ENCODE results near the gene CFAP107.
"Not testable (repeated sequence)": the region's sequence is repeated elsewhere in the genome, so short reads cannot be mapped to it uniquely, and the experiment has no call there.

Gene CFAP107

GRCh38 chr1:12745992-12746323 lies at the start of gene CFAP107:
CFAP107 (plus strand) TSS chr1:12746200; CDS start chr1:12746431, 231 bp downstream.
- no peak for DNase-seq

- DNase-seq: no peak
These were observed 49.3 kb upstream of the CFAP107 start for GRCh38 chr1:12696658-12697057.

GRCh38 chr1:12697397-12697796 lies 48.6 kb upstream of the CFAP107 start:
- DNase-seq: no peak

DNA sequence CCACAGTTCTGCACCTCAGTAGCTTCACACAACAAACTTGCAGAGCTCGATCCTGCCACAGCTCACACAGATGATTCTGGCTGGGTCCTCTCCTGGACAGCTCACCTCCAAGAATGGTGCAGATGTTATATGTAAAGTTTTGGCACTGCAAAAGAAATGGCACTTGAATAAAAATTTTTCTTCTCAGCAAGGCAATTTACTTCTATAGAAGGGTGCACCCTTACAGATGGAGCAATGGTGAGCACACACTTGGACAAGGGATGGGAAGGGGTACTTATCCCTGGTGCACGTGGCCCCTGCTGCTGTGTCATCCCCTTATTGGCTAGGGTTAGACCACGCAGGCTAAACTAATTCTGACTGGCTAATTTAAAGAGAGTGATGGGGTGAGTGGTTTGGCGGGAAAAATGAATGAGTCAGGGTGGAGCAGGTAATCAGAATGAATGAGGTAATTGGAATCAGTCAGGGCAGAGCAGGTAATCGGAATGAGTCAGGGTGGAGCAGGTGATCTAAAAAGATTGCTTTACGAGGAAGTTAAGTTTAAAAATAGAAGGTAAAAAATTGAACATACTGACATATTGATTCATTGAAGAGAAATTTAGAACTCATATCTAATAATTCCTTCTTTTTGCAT lies 42.1 kb upstream of the CFAP107 start:
- no peak for DNase-seq

DNA sequence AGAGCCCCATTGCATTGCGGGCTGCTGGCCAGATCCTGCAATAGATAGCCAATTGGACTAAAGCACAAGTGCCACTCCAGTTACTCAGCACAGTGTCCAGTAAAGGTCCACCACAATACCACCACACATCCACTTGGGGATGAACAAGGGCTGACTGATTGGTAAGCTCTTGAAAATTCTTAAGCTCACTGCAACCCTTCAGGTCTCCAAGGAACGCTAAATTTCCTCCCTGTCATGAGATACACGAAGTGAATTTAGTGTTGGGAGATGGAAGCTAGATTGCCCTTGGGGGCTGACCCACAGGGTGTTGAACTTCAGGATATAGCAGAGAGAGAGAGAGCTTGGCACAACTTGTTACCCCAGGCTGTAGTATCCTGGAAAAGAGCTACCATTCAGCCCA lies 39.9 kb upstream of the CFAP107 start:
- DNase-seq: no peak

DNA sequence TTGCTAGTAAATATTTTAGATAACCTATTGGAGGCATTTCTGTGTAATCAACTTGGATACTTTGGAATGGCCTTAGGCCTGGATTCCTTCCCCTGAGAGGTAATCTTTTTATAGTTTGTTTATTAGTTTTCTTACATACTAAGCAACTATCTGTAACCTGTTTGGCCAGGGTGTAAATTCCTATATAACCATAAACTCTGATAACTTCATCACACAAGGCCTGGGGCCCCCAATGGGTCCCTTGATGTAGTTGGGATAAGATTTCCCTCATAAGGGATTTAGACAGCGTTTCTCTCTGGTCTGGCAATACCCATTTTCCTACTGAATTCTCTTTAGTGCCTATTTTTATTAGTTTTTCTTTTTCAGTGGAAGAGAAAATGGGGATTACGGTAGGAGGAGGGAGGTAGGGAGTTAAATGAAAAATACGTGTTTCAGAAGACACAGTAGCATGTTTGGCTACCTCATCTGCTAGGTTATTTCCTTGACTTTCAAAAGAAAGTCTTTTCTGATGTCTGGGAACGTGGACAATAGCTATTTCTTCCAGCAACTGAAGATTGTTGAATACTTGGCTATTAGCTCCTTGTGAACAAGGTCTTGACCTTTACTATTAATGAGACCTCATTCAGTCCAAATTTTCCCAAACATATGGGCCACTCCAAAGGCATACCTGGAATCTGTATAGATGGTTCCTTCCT lies 37.5 kb upstream of the CFAP107 start:
- DNase-seq: no peak

- DNase-seq: no peak
These were observed 36.9 kb upstream of the CFAP107 start for GRCh38 chr1:12709091-12709491.

- DNase-seq: no peak
These were observed 36.3 kb upstream of the CFAP107 start for GRCh38 chr1:12709696-12710095.

DNA sequence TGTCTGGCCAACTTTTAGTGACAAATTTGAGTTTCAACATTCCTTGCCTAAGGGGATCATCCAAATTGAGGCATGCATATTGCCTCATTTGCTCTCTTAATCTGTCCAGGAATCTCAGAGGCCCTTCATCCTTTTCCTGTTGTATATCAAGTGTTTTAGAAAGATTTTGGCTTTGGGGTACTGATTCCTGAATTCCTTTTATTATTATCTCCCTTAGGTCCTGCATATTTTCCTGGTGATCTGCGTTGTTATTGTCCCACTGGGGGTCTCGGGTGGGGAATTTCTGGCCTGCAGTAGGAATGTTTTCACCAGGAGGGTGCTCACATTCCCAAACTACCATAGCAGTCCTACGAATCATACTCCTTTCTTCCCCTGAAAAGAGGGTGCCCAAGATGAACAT lies 34.5 kb upstream of the CFAP107 start:
- no peak for DNase-seq

DNA sequence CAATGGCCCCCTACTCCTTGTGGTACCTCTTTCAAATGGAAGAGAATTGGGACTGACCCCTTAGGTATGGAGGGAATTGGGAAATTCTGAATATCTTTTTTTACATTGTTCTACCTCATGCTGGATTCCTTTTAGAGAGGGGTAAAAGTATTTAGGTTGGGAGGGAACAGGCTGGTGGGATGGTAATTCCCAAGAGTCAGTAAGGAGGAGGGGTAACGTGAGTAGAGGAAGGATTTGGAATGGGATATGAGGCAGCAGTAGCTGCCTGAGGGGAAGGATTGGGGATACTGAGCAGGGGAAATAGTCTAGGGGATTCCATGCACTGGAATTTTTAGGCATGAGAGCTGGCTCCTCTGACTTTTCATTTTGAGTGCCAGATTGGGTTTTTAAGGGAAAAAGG lies 33.9 kb upstream of the CFAP107 start:
- no peak for DNase-seq

DNA sequence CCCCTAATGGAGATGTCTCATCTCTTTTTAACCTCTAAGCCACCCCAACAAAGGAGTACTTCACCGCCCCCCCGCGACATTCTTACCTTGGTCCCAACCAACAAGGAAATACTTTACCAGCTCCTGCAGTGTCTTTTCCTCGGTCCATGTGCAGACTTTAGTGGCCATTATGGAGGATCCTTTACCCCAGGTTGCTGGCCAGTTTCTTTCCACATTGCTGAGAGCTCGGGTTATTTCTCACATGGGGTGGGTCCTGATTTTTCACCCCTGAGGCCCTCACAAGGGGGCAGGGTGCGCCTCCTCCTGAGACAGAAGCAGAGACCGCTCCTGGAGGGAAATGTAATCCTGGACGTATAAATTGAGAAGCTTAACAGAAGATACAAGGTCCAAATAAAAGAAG lies 33.1 kb upstream of the CFAP107 start:
- DNase-seq: no peak

DNA sequence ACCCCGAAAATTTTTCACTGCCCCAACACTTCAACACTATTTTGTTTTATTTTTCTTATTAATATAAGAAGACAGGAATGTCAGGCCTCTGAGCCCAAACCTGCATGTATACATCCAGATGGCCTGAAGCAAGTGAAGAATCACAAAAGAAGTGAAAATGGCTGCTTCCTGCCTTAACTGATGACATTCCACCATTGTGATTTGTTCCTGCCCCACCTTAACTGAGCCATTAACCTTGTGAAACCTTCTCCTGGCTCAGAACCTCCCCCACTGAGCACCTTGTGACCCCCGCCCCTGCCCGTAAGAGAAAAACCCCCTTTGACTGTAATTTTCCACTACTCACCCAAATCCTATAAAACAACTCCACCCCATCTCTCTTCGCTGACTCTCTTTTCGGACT lies 32.3 kb upstream of the CFAP107 start:
- DNase-seq: not testable (repeated sequence)

- no peak for DNase-seq
These were observed 31.1 kb upstream of the CFAP107 start for GRCh38 chr1:12714710-12715475.

- no peak for DNase-seq
These were observed 30.0 kb upstream of the CFAP107 start, which contains the start of gene AADACL3 for GRCh38 chr1:12715896-12716437. AADACL3 (plus strand) TSS chr1:12716110; CDS start chr1:12716177, 67 bp downstream.

DNA sequence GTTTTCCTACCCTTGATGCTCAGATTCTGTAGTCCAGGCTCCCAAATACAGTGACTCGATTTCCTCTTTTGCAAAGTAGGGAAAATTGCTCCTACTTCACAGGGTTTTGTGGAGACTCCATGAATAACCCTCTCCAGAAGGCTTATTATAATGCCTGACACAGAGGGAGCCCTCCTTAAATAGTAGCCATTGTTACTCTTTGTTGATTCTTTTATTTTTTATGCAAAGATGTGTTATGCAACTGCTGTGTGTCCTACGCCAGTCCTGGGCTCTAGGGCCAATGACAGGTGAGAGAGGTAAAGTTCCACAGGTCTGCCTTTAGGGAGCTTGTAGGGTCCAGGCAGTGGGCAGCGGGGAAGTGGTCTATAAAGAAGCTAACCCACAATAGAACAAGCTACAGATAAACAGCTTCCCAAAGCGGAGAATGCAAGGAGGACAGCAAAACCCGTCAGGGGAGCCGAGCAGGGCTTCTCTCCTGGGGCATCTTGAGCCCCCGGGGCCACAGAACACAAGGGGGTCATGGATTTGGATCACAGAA lies 28.6 kb upstream of the CFAP107 start:
- no peak for DNase-seq

GRCh38 chr1:12722626-12723025 lies 23.4 kb upstream of the CFAP107 start:
- no peak for DNase-seq

DNA sequence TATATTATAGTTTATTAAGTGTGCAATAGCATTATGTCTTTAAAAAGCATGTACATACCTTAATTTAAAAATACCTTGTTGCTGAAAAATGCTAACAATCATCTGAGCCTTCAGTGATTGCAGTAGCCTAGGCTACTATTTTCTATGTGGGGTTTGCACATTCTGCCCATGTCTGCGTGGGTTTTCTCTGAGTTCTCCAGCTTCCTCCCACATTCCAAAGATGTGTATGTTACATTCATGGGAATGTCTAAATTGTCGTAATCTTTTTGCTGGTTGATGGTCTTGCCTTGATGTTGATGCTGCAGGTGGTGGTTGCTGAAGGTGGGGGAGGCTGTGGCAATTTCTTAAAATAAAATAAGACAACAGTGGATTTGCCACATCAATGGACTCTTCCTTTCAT lies 17.6 kb upstream of the CFAP107 start:
- DNase-seq: no peak

DNA sequence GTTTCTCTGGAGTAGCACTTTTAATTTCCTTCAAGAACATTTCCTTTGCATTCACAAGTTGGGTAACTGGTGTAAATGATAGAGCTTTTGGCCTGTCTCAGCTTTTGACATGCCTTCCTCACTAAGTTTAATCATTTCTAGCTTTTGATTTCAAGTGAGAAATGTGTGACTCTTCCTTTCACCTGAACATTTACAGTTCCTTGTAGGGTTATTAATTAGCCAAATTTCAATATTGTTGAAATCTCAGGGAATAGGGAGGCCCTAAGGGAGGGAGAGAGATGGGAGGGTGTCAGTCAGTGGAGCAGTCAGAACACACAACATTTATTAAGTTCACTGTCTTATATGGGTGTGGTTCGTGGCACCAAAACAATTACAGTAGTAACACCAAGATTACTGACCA lies 15.8 kb upstream of the CFAP107 start:
- DNase-seq: no peak

DNA sequence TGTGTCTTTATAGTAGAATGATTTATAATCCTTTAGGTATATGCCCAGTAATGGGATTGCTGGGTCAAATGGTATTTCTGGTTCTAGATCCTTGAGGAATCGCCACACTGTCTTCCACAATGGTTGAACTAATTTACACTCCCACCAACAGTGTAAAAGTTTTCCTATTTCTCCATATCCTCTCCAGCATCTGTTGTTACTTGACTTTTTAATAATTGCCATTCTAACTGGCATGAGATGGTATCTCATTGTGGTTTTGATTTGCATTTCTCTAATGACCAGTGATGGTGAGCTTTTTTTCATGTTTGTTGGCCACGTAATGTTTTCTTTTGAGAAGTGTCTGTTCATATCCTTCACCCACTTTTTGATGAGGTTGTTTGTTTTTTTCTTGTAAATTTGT lies 14.9 kb upstream of the CFAP107 start:
- not testable (repeated sequence) for DNase-seq

GRCh38 chr1:12734651-12735050 lies 11.3 kb upstream of the CFAP107 start:
- no peak for DNase-seq

DNA sequence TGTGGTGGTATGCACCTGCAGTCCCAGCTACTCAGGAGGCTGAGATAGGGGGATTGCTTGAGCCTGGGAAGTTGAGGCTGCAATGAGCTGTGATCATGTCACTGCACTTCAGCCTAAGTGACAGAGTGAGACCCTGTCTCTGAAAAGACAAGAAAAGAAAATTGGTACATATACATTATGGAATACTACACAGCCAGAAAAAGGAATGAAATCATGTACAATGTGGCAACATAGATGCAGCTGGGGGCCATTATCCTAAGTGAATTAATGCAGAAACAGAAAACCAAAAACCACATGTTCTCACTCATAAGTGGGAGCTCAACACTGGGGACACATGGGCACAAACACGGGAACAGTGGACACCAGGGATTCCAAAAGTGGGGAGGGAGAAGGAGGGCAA lies 7.1 kb upstream of the CFAP107 start:
- no peak for DNase-seq

DNA sequence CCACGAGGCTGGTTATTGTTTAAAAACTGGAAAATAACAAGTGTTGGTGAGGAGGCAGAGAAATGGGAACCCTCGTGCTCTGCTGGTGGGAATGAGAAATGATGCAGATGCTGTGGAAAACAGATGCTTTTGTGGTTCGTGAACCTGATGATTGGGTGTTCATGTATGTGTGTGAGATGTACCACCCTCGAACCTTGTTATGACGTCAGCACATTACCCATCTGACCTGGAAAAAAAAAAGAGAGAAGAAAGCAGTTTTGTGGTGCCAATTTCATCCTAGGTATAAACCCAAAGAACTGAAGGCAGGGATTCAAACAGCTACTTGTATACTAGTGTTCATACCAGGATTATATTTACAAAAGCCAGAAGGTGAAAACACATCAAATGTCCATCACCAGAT lies 6.4 kb upstream of the CFAP107 start:
- no peak for DNase-seq

DNA sequence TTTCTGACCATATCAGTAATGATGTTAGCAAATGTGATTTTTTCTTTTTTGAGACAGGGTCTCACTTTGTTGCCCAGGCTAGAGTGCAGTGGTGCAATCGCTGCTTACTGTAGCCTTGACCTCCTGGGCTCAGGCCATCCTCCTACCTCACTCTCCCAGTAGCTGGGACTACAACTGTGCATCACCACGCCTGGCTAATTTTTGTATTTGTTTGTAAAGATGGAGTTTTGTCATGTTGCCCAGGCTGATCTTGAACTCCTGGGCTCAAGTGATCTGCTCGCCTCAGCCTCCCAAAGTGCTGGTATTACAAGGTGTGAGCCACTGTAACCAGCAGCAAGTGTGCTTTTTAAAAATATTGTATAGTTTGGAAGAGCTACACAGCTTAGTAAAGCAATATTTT lies 4.1 kb upstream of the CFAP107 start:
- DNase-seq: no peak
